AG04449 (cell line): Measurements from ENCODE around the gene CPA1.

Source experiments
- CTCF ChIA-PET: fragments of 350-600 bp; formaldehyde crosslinking; extraction: SDS; loops from one replicate; lab custom pipeline; 2021; ENCODE audit warnings: antibody characterized with exemption; lab: Yijun Ruan, JAX
- POLR2A ChIA-PET: fragments of 400-600, 350-600 bp; formaldehyde crosslinking; extraction: SDS; loops from one replicate; lab custom pipeline; 2020; ENCODE audit warnings: antibody characterized with exemption, inconsistent platforms; lab: Yijun Ruan, JAX
- DNase-seq: peaks from one replicate; pipeline ENCODE4 v3.0.0-alpha.2; 2010; ENCODE audit warnings: low read depth, low spot score
- H3K4me3 ChIP-seq: 2 replicates; pipeline ENCODE4 v1.5.1; 2011; ENCODE audit warnings: low read depth, mild to moderate bottlenecking, control low read depth, low read length
- CTCF ChIP-seq: IDR thresholded peaks from one replicate; pipeline ENCODE4 v1.5.1; 2011; ENCODE audit warnings: mild to moderate bottlenecking, moderate library complexity, low read length, control low read depth, inconsistent platforms; ENCODE audit not compliant: insufficient read depth; ENCODE audit errors: missing control alignments

The CPA1 gene

GRCh38 chr7:130381468-130382312 lies 1.4 kb downstream of the CPA1 start:
- no peak for TF ChIP-seq CTCF
- CTCF ChIA-PET: no interaction called here
- POLR2A ChIA-PET: no interaction called here
- H3K4me3 ChIP-seq: no peak overlapping the region
- DNase-seq: no peak

DNA sequence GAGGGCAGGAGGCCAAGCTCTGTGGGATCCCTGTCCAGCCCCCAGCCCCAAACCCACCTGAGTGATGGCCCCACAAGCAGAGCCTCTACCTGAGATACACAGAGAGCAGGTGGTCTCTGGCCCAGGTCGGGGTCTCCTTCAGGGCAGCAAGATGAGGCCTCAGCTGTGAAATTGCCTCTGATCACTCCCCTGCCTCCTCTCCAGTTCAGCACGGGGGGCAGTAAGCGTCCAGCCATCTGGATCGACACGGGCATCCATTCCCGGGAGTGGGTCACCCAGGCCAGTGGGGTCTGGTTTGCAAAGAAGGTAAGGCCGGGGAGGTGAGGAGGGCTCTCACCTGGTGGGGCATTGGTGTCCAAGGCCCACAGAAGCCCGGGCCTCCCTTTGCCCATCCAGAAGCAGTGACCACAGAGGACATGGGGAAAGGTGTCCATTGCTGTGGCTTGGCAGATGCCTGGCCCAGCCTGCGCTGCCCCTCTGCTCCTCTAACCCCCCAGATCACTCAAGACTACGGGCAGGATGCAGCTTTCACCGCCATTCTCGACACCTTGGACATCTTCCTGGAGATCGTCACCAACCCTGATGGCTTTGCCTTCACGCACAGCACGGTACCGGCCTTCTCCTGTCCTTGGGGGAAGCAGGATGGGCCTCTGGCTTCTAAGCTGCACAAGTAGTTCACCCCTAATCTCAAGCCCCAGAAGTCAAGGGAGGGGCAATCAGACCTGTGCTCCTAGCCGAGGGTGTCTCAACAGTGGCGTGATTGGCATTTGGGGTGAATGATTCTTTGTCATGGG lies 3.1 kb downstream of the CPA1 start:
- H3K4me3 ChIP-seq: no peak overlapping the region
- ChIA-PET POLR2A (no interaction called here), CTCF (no interaction called here)
- DNase-seq: no peak
- no peak for TF ChIP-seq CTCF

GRCh38 chr7:130384371-130384801 lies 4.1 kb downstream of the CPA1 start:
- no peak for DNase-seq
- ChIA-PET CTCF (no interaction called here), POLR2A (no interaction called here)
- H3K4me3 ChIP-seq: no peak overlapping the region
- TF ChIP-seq CTCF: no peak

- TF ChIP-seq CTCF: no peak
- DNase-seq: no peak
- CTCF ChIA-PET: no interaction called here
- POLR2A ChIA-PET: no interaction called here
- H3K4me3 ChIP-seq: no peak overlapping the region
Measured at GRCh38 chr7:130384841-130385599, 4.7 kb downstream of the CPA1 start.

GRCh38 chr7:130385600-130386066 lies 5.3 kb downstream of the CPA1 start:
- H3K4me3 ChIP-seq: no peak overlapping the region
- DNase-seq: no peak
- ChIA-PET CTCF (no interaction called here), POLR2A (no interaction called here)
- TF ChIP-seq CTCF: no peak
